Measurements from ENCODE around the gene IFT20. TPM values are rescaled to one million over a fixed set of nuclear protein-coding genes. Genes with fewer than 3 reads are reported as not detected.

Gene IFT20
- total and polyA plus RNA-seq, 2 of the 13 experiments (the other 11 are each of a cell fraction or from before 2014, with no cell fraction given), result 28.0 to 37.8 TPM

DNA sequence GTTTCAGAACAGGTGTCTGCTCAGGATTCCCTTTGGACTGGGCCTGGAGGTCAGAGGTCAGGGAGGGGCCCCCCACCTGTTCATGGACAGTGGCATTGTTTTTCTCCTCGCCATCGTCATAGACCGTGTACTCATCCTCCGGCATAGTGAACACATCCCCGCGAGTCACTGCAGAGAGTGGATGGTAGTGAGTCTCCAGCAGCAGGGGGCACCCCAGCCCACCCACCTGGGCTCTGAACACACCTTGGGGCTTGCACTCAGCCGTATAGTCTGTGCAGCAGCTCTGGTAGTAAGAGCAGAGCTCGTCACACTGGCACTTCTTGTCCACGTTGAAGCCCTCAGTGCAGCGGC lies 34.4 kb upstream of the IFT20 start (continued):
- 0 out of 2 replicates have a peak, but pooled peaks have one; percentile 42 for TF ChIP-seq CAMTA2 (CRISPR knock-in tag; IDR thresholded peaks at IDR 0.05; ENCODE audit: borderline replicate concordance)
- TF ChIP-seq, protein P1, sequence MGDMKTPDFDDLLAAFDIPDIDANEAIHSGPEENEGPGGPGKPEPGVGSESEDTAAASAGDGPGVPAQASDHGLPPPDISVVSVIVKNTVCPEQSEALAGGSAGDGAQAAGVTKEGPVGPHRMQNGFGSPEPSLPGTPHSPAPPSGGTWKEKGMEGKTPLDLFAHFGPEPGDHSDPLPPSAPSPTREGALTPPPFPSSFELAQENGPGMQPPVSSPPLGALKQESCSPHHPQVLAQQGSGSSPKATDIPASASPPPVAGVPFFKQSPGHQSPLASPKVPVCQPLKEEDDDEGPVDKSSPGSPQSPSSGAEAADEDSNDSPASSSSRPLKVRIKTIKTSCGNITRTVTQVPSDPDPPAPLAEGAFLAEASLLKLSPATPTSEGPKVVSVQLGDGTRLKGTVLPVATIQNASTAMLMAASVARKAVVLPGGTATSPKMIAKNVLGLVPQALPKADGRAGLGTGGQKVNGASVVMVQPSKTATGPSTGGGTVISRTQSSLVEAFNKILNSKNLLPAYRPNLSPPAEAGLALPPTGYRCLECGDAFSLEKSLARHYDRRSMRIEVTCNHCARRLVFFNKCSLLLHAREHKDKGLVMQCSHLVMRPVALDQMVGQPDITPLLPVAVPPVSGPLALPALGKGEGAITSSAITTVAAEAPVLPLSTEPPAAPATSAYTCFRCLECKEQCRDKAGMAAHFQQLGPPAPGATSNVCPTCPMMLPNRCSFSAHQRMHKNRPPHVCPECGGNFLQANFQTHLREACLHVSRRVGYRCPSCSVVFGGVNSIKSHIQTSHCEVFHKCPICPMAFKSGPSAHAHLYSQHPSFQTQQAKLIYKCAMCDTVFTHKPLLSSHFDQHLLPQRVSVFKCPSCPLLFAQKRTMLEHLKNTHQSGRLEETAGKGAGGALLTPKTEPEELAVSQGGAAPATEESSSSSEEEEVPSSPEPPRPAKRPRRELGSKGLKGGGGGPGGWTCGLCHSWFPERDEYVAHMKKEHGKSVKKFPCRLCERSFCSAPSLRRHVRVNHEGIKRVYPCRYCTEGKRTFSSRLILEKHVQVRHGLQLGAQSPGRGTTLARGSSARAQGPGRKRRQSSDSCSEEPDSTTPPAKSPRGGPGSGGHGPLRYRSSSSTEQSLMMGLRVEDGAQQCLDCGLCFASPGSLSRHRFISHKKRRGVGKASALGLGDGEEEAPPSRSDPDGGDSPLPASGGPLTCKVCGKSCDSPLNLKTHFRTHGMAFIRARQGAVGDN (CRISPR knock-in tag; IDR thresholded peaks at IDR 0.05), result 0 out of 2 replicates have a peak, but pooled peaks have one; percentile 79
- peak; percentile 64 for TF ChIP-seq STAG1 (CRISPR knock-in tag; IDR thresholded peaks at IDR 0.05)
- TF ChIP-seq, protein P2, sequence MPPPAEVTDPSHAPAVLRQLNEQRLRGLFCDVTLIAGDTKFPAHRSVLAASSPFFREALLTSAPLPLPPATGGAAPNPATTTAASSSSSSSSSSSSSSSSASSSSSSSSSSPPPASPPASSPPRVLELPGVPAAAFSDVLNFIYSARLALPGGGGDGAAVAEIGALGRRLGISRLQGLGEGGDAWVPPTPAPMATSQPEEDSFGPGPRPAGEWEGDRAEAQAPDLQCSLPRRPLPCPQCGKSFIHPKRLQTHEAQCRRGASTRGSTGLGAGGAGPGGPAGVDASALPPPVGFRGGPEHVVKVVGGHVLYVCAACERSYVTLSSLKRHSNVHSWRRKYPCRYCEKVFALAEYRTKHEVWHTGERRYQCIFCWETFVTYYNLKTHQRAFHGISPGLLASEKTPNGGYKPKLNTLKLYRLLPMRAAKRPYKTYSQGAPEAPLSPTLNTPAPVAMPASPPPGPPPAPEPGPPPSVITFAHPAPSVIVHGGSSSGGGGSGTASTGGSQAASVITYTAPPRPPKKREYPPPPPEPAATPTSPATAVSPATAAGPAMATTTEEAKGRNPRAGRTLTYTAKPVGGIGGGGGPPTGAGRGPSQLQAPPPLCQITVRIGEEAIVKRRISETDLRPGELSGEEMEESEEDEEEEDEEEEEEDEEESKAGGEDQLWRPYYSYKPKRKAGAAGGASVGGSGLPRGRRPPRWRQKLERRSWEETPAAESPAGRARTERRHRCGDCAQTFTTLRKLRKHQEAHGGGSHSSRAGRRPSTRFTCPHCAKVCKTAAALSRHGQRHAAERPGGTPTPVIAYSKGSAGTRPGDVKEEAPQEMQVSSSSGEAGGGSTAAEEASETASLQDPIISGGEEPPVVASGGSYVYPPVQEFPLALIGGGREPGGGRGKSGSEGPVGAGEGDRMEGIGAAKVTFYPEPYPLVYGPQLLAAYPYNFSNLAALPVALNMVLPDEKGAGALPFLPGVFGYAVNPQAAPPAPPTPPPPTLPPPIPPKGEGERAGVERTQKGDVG (CRISPR knock-in tag; IDR thresholded peaks at IDR 0.05; ENCODE audit: borderline replicate concordance), result 0 out of 2 replicates have a peak, but pooled peaks have one; percentile 1
- 0 out of 2 replicates have a peak, but pooled peaks have one; percentile 15 for TF ChIP-seq ZNF607 (CRISPR knock-in tag; IDR thresholded peaks at IDR 0.05; ENCODE audit: borderline replicate concordance)
- TF ChIP-seq SP4 (CRISPR knock-in tag; IDR thresholded peaks at IDR 0.05), result 0 out of 2 replicates have a peak, but pooled peaks have one; percentile 1
- no peak for TF ChIP-seq ZNF878 (CRISPR knock-in tag; IDR thresholded peaks at IDR 0.05)
- peak; percentile 9 to 51; a peak in 3 of 4 replicates for TF ChIP-seq NR2F1 (CRISPR knock-in tag; IDR thresholded peaks at IDR 0.05)

Data from HepG2 (cell line).